IMR-90 (cell line): ENCODE results near the gene IQSEC3. TPM values are rescaled to one million over a fixed set of nuclear protein-coding genes. Genes with fewer than 3 reads are reported as not detected.
"Not testable (repeated sequence)": the region's sequence is repeated elsewhere in the genome, so short reads cannot be mapped to it uniquely, and the experiment has no call there.

ENCODE experiments used
- ATAC-seq: fragments of 200-7000 bp; cut with Tn5 transposase; 2 replicates; pipeline ENCODE4 v1.9.1; 2020; ENCODE audit warnings: low read depth, mild to moderate bottlenecking, moderate library complexity
- BruUV-seq: library from RNA; stranded (reverse); fragments of 400-500 nt; replicated peaks from 2 replicates; lab custom pipeline; 2021; lab: Mats Ljungman, UMichigan
- CTCF ChIA-PET: fragments of 300-600 bp; formaldehyde crosslinking; extraction: SDS; loops from one replicate; lab custom pipeline; 2021; ENCODE audit warnings: antibody characterized with exemption; lab: Yijun Ruan, JAX
- POLR2A ChIA-PET: fragments of 300-600 bp; sonication (Branson Sonifier 250); formaldehyde crosslinking; loops from one replicate; lab custom pipeline; 2022; ENCODE audit warnings: antibody characterized with exemption; ENCODE audit not compliant: unreplicated experiment; lab: Charles Lee
- DNase-seq: peaks from one replicate; pipeline ENCODE4 v3.0.0; 2013
- H2AFZ ChIP-seq: replicated peaks from 2 replicates; pipeline ENCODE3; 2013; ENCODE audit warnings: low read length, mild to moderate bottlenecking; ENCODE audit not compliant: poor library complexity
- H2AK5ac ChIP-seq: 2 replicates; pipeline ENCODE4 v1.6.1; 2013; ENCODE audit warnings: low read depth, low read length, inconsistent platforms
- H2AK9ac ChIP-seq: replicated peaks from 2 replicates; pipeline ENCODE3; 2013; ENCODE audit warnings: mild to moderate bottlenecking, low read depth, low read length, moderate library complexity; ENCODE audit not compliant: poor library complexity
- H2BK120ac ChIP-seq: 2 replicates; pipeline ENCODE4 v1.6.1; 2013; ENCODE audit warnings: low read depth, low read length, inconsistent platforms
- H2BK15ac ChIP-seq: 3 replicates; pipeline ENCODE4 v1.6.1; 2013; ENCODE audit warnings: low read depth, low read length, inconsistent platforms
- H2BK20ac ChIP-seq: 2 replicates; pipeline ENCODE4 v1.6.1; 2013; ENCODE audit warnings: low read depth, mild to moderate bottlenecking, inconsistent platforms, low read length, moderate library complexity
- H2BK5ac ChIP-seq: 2 replicates; pipeline ENCODE4 v1.6.1; 2013; ENCODE audit warnings: mild to moderate bottlenecking, low read depth, low read length, inconsistent platforms; ENCODE audit not compliant: poor library complexity, severe bottlenecking
- H3K14ac ChIP-seq: replicated peaks from 2 replicates; pipeline ENCODE4 v1.6.1; 2013; ENCODE audit warnings: low read depth, low read length, inconsistent platforms
- H3K18ac ChIP-seq: 2 replicates; pipeline ENCODE4 v1.6.1; 2013; ENCODE audit warnings: low read depth, low read length, control low read depth
- H3K23ac ChIP-seq: 2 replicates; pipeline ENCODE4 v1.6.1; 2013; ENCODE audit warnings: low read depth, low read length, inconsistent platforms
- H3K27ac ChIP-seq: 2 replicates; pipeline ENCODE4 v1.5.1; 2013; ENCODE audit warnings: mild to moderate bottlenecking, control low read depth, low read length; ENCODE audit not compliant: insufficient read depth
- H3K27me3 ChIP-seq: 2 replicates; pipeline ENCODE4 v1.6.1; 2013; ENCODE audit warnings: low read length; ENCODE audit not compliant: control insufficient read depth, insufficient read depth
- H3K36me3 ChIP-seq: 2 replicates; pipeline ENCODE4 v1.6.1; 2013; ENCODE audit warnings: low read length, mixed read lengths; ENCODE audit not compliant: control insufficient read depth, insufficient read depth
- H3K4ac ChIP-seq: 2 replicates; pipeline ENCODE4 v1.6.1; 2013; ENCODE audit warnings: low read depth, low read length, inconsistent platforms
- H3K4me1 ChIP-seq: 2 replicates; pipeline ENCODE4 v1.6.1; 2013; ENCODE audit warnings: low read length, mixed read lengths; ENCODE audit not compliant: control insufficient read depth, insufficient read depth
- H3K4me2 ChIP-seq: 2 replicates; pipeline ENCODE4 v1.6.1; 2013; ENCODE audit warnings: low read depth, mild to moderate bottlenecking, control low read depth, low read length, moderate library complexity
- H3K4me3 ChIP-seq: 2 replicates; pipeline ENCODE4 v1.5.1; 2013; ENCODE audit warnings: low read depth, mild to moderate bottlenecking, control low read depth, low read length, moderate library complexity; ENCODE audit not compliant: insufficient read depth
- H3K56ac ChIP-seq: 2 replicates; pipeline ENCODE4 v1.6.1; 2013; ENCODE audit warnings: low read length, inconsistent platforms; ENCODE audit not compliant: insufficient read depth; ENCODE audit errors: extremely low read depth
- H3K79me1 ChIP-seq, 2 experiments: 2 replicates each; pipeline ENCODE4 v1.6.1; 2013; ENCODE audit warnings: low read length in 2 of 2, inconsistent platforms in 1 of 2, low read depth in 1 of 2
- H3K9ac ChIP-seq: 2 replicates; pipeline ENCODE4 v1.6.1; 2013; ENCODE audit warnings: low read depth, low read length, control low read depth
- H3K9me1 ChIP-seq: 2 replicates; pipeline ENCODE4 v1.6.1; 2013; ENCODE audit warnings: low read length, inconsistent platforms; ENCODE audit not compliant: insufficient read depth
- H3K9me3 ChIP-seq: 2 replicates; pipeline ENCODE4 v1.6.1; 2013; ENCODE audit warnings: low read length; ENCODE audit not compliant: control insufficient read depth, insufficient read depth
- H4K20me1 ChIP-seq: 2 replicates; pipeline ENCODE4 v1.6.1; 2013; ENCODE audit warnings: low read length, inconsistent platforms; ENCODE audit not compliant: insufficient read depth
- H4K5ac ChIP-seq: 2 replicates; pipeline ENCODE4 v1.6.1; 2013; ENCODE audit warnings: mild to moderate bottlenecking, low read depth, low read length, control low read depth
- H4K8ac ChIP-seq, 2 experiments: 2 replicates each; pipeline ENCODE4 v1.6.1; 2013; ENCODE audit warnings: low read depth in 2 of 2, low read length in 2 of 2, control low read depth in 1 of 2, inconsistent platforms in 1 of 2
- H4K91ac ChIP-seq: 2 replicates; pipeline ENCODE4 v1.6.1; 2013; ENCODE audit warnings: low read depth, low read length, inconsistent platforms; ENCODE audit not compliant: insufficient read depth
- MAFK ChIP-seq: IDR thresholded peaks from 2 replicates; pipeline ENCODE4 v1.6.1; 2012; ENCODE audit warnings: low read depth, low read length, improper control_type of control experiment
- WGBS, 2 experiments: methylation state at CpG; one replicate each; pipeline versions ENCODE4 v1.1.5 to v1.1.7; 2013; ENCODE audit warnings: missing lambda C conversion rate in 2 of 2; ENCODE audit not compliant: insufficient read length in 1 of 2; ENCODE audit errors: extremely low coverage in 2 of 2; 5-methylcytosine and 5-hydroxymethylcytosine counted together
- dilution Hi-C: fragments of 300-500 bp; cut with HindIII; formaldehyde crosslinking; loops from one replicate; pipeline ENCODE4 v1.14.3; 2018; ENCODE audit warnings: low sequenced_read_pairs; ENCODE audit not compliant: unreplicated experiment
- in situ Hi-C: fragments of 300-500 bp; cut with MboI; formaldehyde crosslinking; loops from 3 replicates; pipeline ENCODE4 v1.14.3; 2019; ENCODE audit warnings: low sequenced_read_pairs, inconsistent platforms, mixed read lengths
- intact Hi-C: fragments of 100-400 bp; cut with micrococcal nuclease; formaldehyde crosslinking; loops from 2 replicates; pipeline ENCODE4 v1.10.0; 2022
- polyA plus RNA-seq, 3 experiments: library from polyadenylated mRNA; depleted of rRNA; stranded (reverse); fragments of >200 nt; gene quantifications; 2 replicates each; pipeline ENCODE4 v1.2.3, GENCODE V29; 2012; ENCODE audit warnings: low replicate concordance in 1 of 3
- total RNA-seq: library from RNA; depleted of rRNA; stranded (reverse); fragments of >200 nt; gene quantifications from 2 replicates; pipeline ENCODE4 v1.2.3, GENCODE V29; 2012

IQSEC3 gene
- total and polyA plus RNA-seq, 2 of the 4 experiments (the other 2 are of a cell fraction) = 0.10 TPM; not detected in 1

DNA sequence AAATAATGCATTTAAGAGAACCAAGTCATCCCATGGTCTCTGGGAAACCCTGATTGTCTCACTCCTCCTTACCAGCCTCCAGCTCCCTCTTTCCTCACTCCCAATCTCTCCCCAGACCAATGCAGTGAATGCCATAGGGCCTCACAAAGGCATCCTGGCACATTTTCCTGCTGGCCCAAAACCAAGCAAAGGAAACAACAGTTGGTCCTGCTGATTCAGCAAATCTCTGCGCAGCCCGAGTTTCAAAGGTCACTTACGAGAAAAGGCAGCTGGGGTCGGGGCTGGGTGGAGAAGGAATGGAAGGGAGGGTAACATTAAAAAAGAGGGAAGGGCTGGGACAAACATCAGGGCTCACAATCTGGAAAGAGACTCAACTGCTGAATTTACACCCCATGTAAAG lies 5.5 kb downstream of the IQSEC3 start:
- H3K4ac ChIP-seq, H3K4me3 ChIP-seq, H3K9ac ChIP-seq, H3K4me1 ChIP-seq, BruUV-seq, H3K79me1 ChIP-seq, H2AK5ac ChIP-seq, H3K56ac ChIP-seq, H2BK20ac ChIP-seq, in situ Hi-C loops, H2BK15ac ChIP-seq, H3K9me3 ChIP-seq, H4K20me1 ChIP-seq, H3K18ac ChIP-seq, H3K4me2 ChIP-seq, H2AFZ ChIP-seq, CTCF ChIA-PET, H3K9me1 ChIP-seq, H2BK120ac ChIP-seq, H3K36me3 ChIP-seq, intact Hi-C loops, H4K5ac ChIP-seq, H3K27ac ChIP-seq, H4K91ac ChIP-seq, H2AK9ac ChIP-seq, dilution Hi-C loops, H3K27me3 ChIP-seq, POLR2A ChIA-PET, DNase-seq, H3K14ac ChIP-seq, H4K8ac ChIP-seq, H2BK5ac ChIP-seq, ATAC-seq, H3K23ac ChIP-seq: not testable (repeated sequence)
- WGBS, 2 experiments = no CpG with 5 or more reads among the region's 4 CpGs
- TF ChIP-seq MAFK = peak; percentile 70

DNA sequence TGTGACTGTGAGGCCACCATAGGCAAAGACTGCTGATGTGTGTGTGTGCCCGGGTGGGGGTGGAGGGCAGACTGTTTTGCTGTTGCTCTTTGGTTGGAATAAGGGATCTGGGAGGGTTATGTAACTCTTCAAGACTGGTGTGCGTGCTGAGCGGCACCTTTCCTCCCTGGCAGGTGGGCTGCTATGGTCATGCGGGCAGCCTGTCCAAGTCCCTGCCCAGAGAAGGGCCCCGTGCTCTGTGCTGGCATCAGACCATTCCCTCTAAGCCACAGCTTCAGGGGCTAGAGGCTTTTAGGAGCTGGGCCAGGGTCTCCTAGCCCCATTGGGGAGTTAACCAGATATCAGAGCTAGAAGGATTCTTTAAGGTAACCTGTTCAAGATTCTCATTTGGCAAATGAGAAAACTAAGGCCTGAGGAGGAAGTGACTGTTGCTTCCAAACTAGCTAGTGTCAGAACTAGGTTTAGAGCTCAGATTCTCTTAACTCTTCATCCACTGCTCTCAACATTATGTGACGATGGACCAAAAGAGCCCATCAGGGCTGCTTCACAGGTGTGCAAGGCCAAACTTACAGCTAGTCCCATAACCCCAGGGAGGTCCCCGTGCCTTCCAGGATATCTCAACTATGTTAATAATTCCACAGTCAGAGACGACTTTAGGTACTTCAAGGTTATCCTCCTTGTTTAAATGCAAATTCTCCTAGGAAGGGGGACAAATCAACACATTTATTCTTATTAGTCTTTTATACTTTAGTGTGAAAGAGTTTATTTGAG lies 8.0 kb downstream of the IQSEC3 start:
- H3K4me1 ChIP-seq, H2BK15ac ChIP-seq, H3K36me3 ChIP-seq, in situ Hi-C loops, POLR2A ChIA-PET, H3K4me3 ChIP-seq, H2BK5ac ChIP-seq, H4K8ac ChIP-seq, H2AK9ac ChIP-seq, H2AFZ ChIP-seq, H4K20me1 ChIP-seq, dilution Hi-C loops, H3K4ac ChIP-seq, H3K23ac ChIP-seq, CTCF ChIA-PET, H3K79me1 ChIP-seq, H3K9ac ChIP-seq, H2BK120ac ChIP-seq, H3K56ac ChIP-seq, H3K9me3 ChIP-seq, H4K91ac ChIP-seq, H3K4me2 ChIP-seq, H2AK5ac ChIP-seq, H3K27ac ChIP-seq, ATAC-seq, BruUV-seq, DNase-seq, H2BK20ac ChIP-seq, H3K14ac ChIP-seq, H3K18ac ChIP-seq, H4K5ac ChIP-seq, H3K9me1 ChIP-seq, intact Hi-C loops: not testable (repeated sequence)
- peaks cover 14% of the 10 kb centered on the region for H3K27me3 ChIP-seq
- no CpG with 5 or more reads among the region's 8 CpGs for WGBS, 2 experiments
